HUES48 (cell line): ENCODE results near the gene XYLT1.

ENCODE experiments used
- H3K27ac ChIP-seq: one replicate; pipeline ENCODE4 v1.7.0; 2013; ENCODE audit warnings: low read depth, low read length, inconsistent platforms
- H3K27me3 ChIP-seq: 2 replicates; pipeline ENCODE4 v1.6.1; 2013; ENCODE audit warnings: mild to moderate bottlenecking, low read length; ENCODE audit not compliant: control insufficient read depth, insufficient read depth
- H3K36me3 ChIP-seq: 2 replicates; pipeline ENCODE4 v1.6.1; 2013; ENCODE audit warnings: low read length; ENCODE audit not compliant: control insufficient read depth, insufficient read depth
- H3K4me1 ChIP-seq: 2 replicates; pipeline ENCODE4 v1.6.1; 2013; ENCODE audit warnings: mild to moderate bottlenecking, low read length; ENCODE audit not compliant: control insufficient read depth, insufficient read depth
- H3K4me3 ChIP-seq: 2 replicates; pipeline ENCODE4 v1.5.1; 2013; ENCODE audit warnings: mild to moderate bottlenecking, low read depth, low read length
- H3K9ac ChIP-seq: 2 replicates; pipeline ENCODE4 v1.6.1; 2013; ENCODE audit warnings: mild to moderate bottlenecking, low read depth, low read length, moderate library complexity
- H3K9me3 ChIP-seq: 2 replicates; pipeline ENCODE4 v1.6.1; 2013; ENCODE audit warnings: low read length; ENCODE audit not compliant: control insufficient read depth, insufficient read depth

XYLT1 gene

DNA sequence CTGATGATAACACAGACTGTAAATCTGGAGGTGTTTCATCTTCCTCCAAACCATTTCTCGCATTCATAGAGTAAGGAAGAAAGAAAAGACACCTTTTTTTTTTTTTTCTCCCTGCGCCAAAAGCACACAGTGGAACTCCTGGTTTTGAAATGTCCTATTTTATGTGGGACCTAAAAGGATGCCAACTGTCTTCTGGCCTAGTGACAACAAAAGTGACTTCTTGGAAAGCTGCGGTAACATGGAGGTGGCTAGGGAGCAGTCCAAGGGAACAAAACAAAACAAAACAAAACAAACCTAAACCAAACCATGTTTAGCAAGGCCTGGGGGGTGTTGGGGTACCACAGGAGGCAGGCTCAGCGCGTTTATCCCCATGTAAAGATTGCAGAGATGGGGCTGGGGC, 174.8 kb downstream of the XYLT1 start:
- Histone ChIP-seq H3K4me3 (no peak overlapping the region), H3K9me3 (no peaks in the 10 kb centered on the region), H3K9ac (no peak overlapping the region), H3K27ac (peak overlapping the region; percentile 45), H3K27me3 (no peaks in the 10 kb centered on the region), H3K4me1 (peaks cover 16% of the 10 kb centered on the region), H3K36me3 (no peaks in the 10 kb centered on the region)

DNA sequence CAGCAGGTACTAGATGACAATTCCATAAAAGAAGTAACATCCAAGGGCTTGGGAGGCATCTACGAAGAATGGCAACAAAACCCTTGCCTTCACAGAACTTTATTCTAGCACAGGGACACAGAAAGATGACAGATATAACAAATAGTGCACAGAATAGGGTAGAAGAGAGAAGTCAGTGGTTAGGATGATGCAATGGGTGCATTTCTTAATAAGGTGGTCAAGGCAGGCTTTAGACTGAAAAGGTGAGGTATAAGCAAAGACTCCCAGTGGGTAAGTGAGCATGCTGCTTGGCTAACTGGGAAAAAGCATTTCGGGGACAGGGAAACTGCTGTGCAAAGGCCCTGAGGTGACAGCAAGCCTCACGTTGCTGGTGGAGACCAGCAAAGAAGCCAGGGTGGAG, 175.9 kb downstream of the XYLT1 start:
- no peaks in the 10 kb centered on the region for H3K27me3 ChIP-seq
- H3K9ac ChIP-seq, result no peak overlapping the region
- no peak overlapping the region for H3K27ac ChIP-seq
- no peak overlapping the region for H3K4me3 ChIP-seq
- H3K36me3 ChIP-seq, result no peaks in the 10 kb centered on the region
- peaks cover 7% of the 10 kb centered on the region for H3K4me1 ChIP-seq
- no peaks in the 10 kb centered on the region for H3K9me3 ChIP-seq

DNA sequence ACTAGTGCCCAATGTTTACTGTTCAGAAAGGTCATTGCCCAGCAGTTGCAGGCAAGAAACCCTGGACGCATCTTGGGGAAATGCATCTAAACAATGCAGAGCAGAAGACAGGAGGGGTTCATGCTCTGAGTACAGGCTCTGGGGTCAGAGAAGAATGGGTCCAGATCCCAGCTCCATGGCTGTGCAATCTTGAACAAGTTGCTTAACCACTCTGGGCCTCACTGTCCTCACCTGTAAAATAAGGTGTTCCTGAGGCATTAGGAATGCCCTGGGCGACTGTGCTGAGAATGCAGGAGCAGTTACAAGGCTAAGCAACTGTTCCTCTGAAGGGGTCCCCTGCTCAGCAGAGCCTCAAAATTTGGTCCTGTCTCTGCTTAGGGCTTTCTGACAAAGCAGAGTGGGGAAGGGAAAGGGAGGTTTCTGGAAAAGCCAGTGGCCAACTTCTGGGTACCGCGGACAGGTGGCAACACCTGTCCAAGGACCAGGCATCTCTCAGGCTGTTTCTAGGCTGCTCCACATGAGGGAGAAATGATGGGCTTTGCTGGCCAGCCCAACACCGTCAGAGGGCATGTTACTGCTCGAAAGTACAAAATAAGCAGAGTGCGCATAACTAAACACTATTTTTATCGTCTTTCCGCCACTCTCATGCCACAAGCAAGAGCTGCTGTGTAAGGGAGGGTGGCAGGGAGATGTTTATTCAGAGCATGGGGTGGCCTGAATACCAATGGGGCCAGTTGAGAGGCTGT, 176.8 kb downstream of the XYLT1 start:
- Histone ChIP-seq H3K4me1 (no peaks in the 10 kb centered on the region), H3K4me3 (no peak overlapping the region), H3K36me3 (no peaks in the 10 kb centered on the region), H3K9ac (no peak overlapping the region), H3K27ac (no peak overlapping the region), H3K27me3 (no peaks in the 10 kb centered on the region), H3K9me3 (no peaks in the 10 kb centered on the region)

DNA sequence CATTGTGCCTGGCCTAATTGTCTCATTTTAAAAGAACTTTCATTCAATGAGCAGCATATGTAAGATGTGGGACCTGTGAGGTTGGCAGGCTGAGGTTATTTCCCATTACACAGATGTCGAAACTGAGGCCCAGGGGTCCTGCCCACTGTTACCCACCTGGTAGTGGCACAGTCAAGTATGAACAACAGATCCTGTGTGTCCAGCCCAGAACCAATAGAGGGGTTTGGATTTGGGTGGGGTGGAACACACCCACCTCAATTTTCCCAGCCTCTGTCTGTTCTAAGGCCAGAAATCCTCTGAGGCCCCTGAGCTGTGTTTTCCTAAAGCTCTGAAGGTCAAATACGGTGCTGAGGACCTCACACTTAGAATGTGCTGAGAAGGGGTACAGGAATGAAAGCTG, 179.5 kb downstream of the XYLT1 start:
- Histone ChIP-seq H3K27me3 (no peaks in the 10 kb centered on the region), H3K9ac (no peak overlapping the region), H3K27ac (no peak overlapping the region), H3K36me3 (no peaks in the 10 kb centered on the region), H3K4me3 (no peak overlapping the region), H3K4me1 (peaks cover 4% of the 10 kb centered on the region; the same call in 1 of the 2 replicates), H3K9me3 (no peaks in the 10 kb centered on the region)

DNA sequence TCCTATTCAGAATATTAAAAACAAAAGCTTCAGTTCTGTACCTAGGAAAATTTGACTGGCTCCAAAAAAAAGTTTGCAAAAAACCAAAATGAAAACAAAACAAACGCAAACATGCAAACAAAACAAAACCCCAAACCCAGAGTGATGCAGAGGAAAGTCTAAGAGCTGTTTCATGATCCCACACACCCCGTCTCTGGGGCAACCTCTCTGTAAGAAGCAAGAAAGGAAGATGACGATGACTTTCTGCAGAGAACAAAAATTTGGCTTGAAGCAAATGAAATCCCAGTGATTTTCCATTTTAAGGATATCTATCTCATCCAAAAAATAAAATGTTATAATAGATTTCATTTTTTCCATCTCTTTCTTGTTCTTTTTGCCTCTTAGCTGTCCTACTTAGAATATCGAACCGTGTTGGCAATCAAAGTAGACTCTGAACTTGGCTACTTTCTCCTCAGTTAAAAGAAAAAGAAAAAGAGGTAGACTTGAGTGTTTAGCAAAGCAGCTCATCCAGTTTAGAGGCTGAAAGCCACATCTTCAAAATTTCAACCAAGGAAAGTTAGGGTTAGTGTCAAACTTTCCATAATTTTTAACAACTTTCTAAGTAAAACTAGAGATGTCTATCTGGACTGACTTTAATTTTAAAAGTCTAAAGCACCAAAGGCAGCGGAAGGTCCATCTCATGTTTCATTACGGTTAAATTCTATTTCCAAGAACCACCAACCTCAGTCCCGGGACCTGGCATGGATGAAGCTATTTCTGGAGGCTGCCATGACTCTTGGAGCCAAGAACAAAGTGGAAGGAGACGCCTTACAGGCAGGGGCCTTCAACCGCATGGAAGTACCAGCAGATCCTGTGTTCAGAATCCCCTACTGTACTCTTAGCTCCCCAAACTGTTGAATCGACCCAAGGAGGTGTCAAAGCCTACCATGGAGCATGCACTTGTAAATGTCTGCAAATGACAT, 180.8 kb downstream of the XYLT1 start:
- Histone ChIP-seq H3K4me3 (no peak overlapping the region), H3K4me1 (peaks cover 4% of the 10 kb centered on the region; the same call in 1 of the 2 replicates), H3K27me3 (no peaks in the 10 kb centered on the region), H3K9me3 (no peaks in the 10 kb centered on the region), H3K36me3 (no peaks in the 10 kb centered on the region), H3K9ac (no peak overlapping the region), H3K27ac (no peak overlapping the region)

DNA sequence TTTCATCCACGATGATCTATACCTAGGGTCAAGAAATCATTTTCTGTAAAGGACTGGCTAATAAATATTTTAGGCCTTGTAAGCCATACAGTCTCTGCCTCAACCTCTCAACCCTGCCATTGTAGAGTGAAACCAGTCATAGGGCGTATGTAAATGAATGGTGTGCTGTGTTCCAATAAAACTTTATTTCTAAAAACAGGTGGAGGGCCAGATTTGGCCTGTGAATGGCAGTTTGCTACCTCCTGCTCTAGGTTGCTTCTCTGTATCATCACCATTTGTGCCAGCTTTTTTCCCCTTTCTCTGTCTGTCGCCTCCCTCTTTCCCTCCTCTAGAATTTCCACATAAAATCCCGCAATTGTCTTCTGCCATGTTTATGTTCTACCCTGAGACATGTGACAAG, 181.7 kb downstream of the XYLT1 start:
- Histone ChIP-seq H3K36me3 (no peaks in the 10 kb centered on the region), H3K4me1 (peaks cover 4% of the 10 kb centered on the region; the same call in 1 of the 2 replicates), H3K27ac (no peak overlapping the region), H3K9ac (no peak overlapping the region), H3K4me3 (no peak overlapping the region), H3K27me3 (no peaks in the 10 kb centered on the region), H3K9me3 (no peaks in the 10 kb centered on the region)

DNA sequence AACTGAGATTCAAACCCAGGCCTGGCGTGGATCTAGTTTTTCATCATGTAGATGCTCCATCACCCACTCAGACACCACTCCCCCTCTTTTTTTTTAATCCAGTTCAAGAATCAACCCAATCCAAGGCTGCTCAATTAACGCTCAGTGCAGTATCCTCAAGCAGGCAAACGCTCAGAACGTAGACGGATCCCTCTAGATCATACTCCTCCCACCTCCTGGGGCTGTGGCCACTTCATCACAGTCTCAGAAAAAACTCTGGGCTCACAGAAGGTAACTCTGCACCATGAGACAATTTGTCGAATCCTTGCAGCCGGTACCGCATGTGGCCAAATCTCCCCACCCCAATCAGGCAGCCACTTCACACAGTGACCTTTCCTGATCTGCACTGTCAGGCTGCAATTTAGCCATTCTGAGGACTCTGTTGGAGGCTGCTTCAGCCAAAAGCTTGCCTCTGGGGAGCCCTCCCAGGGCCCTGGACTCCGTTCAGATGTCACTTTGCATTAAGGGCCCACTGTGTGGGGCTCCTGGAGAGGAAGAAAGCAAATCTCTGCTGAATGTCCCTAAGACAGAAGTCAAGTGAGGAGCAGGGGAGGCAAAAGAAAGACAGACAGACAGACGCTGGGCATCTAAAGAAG, 183.5 kb downstream of the XYLT1 start:
- H3K9ac ChIP-seq, result no peak overlapping the region
- no peaks in the 10 kb centered on the region for H3K27me3 ChIP-seq
- H3K27ac ChIP-seq, result peak overlapping the region; percentile 53
- no peaks in the 10 kb centered on the region for H3K36me3 ChIP-seq
- peaks cover 4% of the 10 kb centered on the region; the same call in 1 of the 2 replicates for H3K4me1 ChIP-seq
- no peak overlapping the region for H3K4me3 ChIP-seq
- H3K9me3 ChIP-seq, result no peaks in the 10 kb centered on the region

DNA sequence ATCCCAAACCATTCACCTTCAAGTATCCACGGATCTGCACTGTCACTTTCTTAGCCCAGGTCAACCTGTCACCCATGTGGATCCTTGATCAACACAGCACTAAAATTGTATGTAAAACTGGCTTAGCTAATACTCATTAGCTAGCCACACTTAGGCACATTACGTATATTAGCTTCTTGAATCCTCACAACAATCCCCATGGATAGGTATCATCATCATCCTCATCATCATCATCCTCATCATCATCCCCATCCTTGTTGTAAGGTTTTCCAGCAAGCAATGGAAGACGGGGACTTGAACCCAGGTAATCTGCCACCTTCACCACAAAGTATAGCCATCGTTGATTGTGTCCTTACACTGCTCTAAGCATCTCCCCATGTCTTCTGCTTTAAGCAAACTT, 184.3 kb downstream of the XYLT1 start:
- peaks cover 4% of the 10 kb centered on the region; the same call in 1 of the 2 replicates for H3K4me1 ChIP-seq
- H3K9ac ChIP-seq, result no peak overlapping the region
- no peaks in the 10 kb centered on the region for H3K27me3 ChIP-seq
- no peaks in the 10 kb centered on the region for H3K36me3 ChIP-seq
- no peak overlapping the region for H3K4me3 ChIP-seq
- H3K27ac ChIP-seq, result no peak overlapping the region
- no peaks in the 10 kb centered on the region for H3K9me3 ChIP-seq

DNA sequence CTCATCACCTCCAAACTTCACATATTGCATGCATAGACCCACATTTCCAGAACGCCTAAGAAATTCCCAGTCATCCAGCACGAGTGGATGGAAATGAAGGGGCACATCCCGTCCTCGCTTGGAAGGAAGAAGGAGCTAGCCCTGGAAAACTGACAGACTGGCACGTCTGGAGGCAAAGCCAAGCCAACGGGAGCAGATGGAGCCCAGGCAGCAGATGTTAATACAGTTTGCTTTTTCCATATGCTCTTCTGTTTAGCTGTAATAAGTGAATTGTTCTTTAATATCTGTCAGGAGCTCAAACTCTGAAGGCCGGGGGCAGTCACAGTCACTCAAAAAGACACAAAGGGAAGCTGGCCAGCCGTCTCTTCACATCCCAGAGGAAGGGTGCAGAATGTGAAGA, 187.7 kb downstream of the XYLT1 start:
- no peaks in the 10 kb centered on the region for H3K9me3 ChIP-seq
- H3K4me1 ChIP-seq, result peaks cover 11% of the 10 kb centered on the region
- no peak overlapping the region for H3K4me3 ChIP-seq
- no peaks in the 10 kb centered on the region for H3K36me3 ChIP-seq
- no peaks in the 10 kb centered on the region for H3K27me3 ChIP-seq
- H3K9ac ChIP-seq, result no peak overlapping the region
- no peak overlapping the region for H3K27ac ChIP-seq

DNA sequence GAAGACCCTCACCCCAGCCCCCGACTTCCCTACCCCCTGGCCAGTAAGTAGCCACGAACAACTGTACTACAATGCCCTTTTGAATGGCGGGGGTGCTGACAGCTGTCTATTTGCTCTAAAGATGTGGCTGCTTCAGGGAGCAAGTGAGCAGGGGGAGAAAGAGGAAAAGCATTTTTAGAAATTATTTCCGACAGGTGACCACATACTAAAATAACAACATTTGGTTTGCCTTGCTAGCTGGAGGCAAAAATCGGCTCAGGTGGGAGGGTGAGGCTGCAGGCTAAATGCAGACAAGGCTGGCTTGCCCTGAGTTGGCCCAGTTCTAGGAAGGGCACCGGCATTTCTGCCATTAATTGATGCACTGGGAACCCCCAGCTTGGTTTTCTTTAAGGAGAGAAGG, 188.5 kb downstream of the XYLT1 start:
- Histone ChIP-seq H3K9ac (no peak overlapping the region), H3K4me3 (no peak overlapping the region), H3K9me3 (no peaks in the 10 kb centered on the region), H3K4me1 (peaks cover 9% of the 10 kb centered on the region), H3K27me3 (no peaks in the 10 kb centered on the region), H3K27ac (no peak overlapping the region), H3K36me3 (no peaks in the 10 kb centered on the region)
